T-helper 1 cell treated with Interleukin-12 subunit alpha and Interleukin-12 subunit beta and Interleukin-4 antibody, amounts not matched to agents 30 ng/mL and 1 ng/mL, for 36 hours (primary cell): Measurements from ENCODE around the gene AFF3. TPM values are rescaled to one million over a fixed set of nuclear protein-coding genes. Genes with fewer than 3 reads are reported as not detected.

Source experiments
- intact Hi-C: fragments of 100-400 bp; cut with micrococcal nuclease; formaldehyde crosslinking; loops from one replicate; pipeline ENCODE4 v1.15.1; 2024
- total RNA-seq: library from RNA; stranded (reverse); gene quantifications from 2 replicates; pipeline ENCODE4 v1.2.3, GENCODE V29; 2022

AFF3 gene
- total RNA-seq, 1 donor from 2014 or later, result 1.2 TPM

GRCh38 chr2:100012561-100012960, 129.8 kb downstream of the AFF3 start:
- intact Hi-C loops, result no loop called here

DNA sequence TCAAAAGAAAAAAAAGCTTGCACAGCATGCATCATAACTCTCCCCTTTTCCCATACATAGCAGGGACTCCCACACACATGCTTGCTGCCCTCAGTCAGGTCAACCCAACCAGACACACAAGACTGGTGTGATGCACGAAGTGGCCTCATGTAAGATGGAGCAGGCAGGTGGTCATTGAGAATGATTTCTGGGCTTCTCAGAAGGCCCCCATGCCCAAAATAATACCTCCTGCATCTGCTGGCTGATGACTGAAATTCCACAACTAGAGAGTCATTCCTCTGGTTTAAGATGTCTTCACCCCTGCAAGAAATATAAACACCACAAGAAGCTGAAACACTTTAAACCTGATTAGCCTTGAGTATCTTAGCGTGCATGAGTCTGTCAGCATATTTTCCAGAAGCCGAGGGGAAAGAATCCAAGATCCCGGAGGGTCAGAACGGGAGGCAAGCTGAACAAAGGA, 131.1 kb downstream of the AFF3 start:
- intact Hi-C loops, result no loop called here

- intact Hi-C loops, result no loop called here
These were observed 131.8 kb downstream of the AFF3 start for GRCh38 chr2:100010606-100011005.

DNA sequence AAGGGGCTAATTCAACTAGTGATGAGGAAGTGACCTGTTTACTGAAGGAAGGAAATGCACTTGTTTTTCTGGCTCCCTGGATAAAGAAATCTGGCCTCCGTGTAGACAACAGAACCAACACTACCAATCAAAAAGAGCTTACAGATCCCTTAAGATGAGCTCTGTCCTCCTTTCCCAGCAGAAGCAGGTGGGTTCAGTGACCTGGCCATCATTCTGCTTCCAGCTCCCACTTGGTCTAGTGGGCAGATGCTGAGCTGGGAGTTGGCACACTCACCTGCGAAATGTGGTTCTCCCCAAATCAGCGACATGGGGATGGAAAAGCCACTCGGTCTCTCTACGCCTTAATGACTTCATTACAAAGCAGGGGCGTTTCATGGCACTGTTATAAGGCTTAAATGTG, 132.6 kb downstream of the AFF3 start:
- intact Hi-C loops, result no loop called here

- intact Hi-C loops, result no loop called here
These were observed 133.4 kb downstream of the AFF3 start for GRCh38 chr2:100008956-100009355.

DNA sequence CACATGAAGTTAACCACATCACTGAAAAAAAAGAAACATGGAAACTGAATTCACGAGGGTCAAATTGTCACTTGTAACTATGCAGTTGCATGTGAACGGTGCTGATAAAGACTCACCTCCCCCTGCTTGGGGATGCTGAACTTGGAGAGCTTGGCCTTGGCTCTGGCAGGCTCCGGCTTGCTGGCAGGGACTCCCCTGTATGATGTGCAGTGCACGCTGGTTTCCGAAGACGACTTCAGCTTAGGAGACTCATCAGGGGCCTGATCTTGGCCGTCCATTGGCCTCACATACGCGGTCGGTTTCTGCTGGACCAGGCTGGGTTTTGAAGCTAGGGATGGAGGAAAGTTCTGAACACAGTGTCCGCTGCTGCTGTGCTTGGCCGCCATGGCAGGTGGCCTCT, 135.9 kb downstream of the AFF3 start:
- intact Hi-C loops, result no loop called here

GRCh38 chr2:100004959-100005387, 137.4 kb downstream of the AFF3 start:
- intact Hi-C loops, result no loop called here

DNA sequence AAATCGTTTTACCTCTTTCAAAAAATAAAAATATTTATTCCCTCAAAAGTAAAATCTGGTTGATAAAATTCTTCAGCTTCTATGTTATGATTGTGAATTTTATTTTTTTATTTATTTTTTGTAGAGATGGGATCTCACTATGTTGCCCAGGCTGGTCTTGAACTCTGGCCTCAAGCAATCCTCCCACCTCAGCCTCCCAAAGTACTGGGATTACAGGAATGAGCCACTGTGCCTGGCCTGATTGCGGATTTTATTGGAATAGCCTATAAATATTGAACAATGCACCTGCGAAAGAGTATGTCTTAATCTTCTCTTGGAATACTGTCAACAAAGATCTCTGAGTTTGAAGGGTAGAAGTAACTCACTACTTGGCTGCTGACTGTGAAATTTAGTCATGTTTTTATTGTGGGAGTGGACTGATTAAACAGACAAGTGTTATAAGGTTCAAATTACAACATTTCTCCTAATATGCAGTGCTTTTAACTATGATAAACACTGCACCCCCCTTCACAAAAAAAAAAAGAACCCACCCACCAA, 138.0 kb downstream of the AFF3 start:
- intact Hi-C loops, result no loop called here

DNA sequence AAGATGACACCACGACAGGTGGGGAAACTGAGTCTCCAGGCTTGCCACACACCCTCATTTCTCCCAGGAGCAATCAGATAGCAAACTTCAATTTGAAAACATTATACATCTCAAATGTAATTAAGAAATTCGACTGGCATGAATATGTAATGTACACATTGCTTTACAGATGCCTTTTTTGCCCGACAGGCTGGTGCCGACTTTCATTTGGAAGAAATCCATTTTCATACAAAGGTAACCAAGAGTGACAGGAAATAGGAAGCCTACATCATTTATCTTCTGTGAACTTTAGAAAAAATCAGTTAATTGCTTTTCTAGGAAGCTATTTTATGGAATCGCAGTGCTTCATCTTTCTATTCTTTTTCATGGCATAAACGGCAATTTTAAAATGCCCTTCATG, 140.3 kb downstream of the AFF3 start:
- intact Hi-C loops, result no loop called here

GRCh38 chr2:100000915-100001707, 141.3 kb downstream of the AFF3 start:
- intact Hi-C loops, result no loop called here

GRCh38 chr2:99998651-99999320, 143.6 kb downstream of the AFF3 start:
- intact Hi-C loops, result loop anchor here (2.0 kb wide), 1 partner anchor 20 kb away; no protein-coding TSS in a partner anchor

- intact Hi-C loops, result no loop called here
These were observed 152.5 kb downstream of the AFF3 start for GRCh38 chr2:99989905-99990304.

- intact Hi-C loops, result no loop called here
These were observed 153.8 kb downstream of the AFF3 start for GRCh38 chr2:99988599-99988998.

DNA sequence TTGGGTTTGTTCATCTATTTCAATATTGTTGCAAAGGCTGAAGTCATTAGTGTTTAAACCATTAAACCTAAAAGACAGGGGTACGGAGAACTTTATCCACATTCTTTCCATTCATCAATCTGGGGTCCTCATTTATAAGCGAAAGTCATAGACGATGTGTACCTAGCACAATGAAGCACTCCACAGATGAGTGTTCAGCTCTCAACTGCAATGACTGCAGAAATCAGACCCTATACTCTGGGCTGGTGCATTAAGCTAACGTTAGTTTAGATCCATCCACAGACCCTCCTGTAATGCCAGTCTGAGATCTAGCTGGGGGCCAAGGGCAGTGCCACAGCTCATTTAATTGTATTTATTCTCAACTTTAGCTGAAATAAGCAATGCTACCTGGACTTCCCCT, 155.2 kb downstream of the AFF3 start:
- intact Hi-C loops, result no loop called here

DNA sequence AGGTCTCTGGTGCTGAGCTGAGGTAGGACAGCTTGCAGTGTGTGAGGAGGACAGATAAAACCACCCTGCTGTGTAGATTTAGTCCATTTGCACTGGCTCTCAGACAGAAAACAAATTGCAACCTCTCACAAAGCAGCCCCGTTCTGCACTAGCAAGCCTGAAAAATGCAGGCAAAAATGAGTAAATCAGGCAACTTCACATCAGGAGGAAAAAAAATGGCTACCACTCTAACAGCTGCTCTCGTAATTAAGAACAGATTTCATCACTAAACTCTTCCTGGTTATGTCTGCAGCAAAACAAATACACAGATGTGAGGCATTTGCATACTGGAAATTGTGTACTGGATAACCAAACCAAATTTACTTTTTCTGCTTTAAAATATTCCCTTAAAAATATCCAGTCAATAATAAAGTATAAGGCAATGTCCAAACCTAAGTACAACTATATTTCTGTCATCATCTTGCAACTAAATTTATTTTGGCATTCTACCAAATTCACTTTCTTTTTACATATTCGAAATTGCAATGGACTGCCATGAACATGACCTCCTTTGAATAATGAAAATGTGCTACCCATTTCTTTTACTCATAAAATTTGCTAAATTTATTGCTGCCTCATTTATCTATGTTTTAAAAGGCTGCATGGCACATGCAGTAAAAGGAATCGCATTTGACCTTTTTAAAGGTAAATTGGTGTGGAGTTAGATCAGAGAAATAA, 157.4 kb downstream of the AFF3 start:
- intact Hi-C loops, result no loop called here

GRCh38 chr2:99982744-99983143, 159.6 kb downstream of the AFF3 start:
- intact Hi-C loops, result no loop called here

DNA sequence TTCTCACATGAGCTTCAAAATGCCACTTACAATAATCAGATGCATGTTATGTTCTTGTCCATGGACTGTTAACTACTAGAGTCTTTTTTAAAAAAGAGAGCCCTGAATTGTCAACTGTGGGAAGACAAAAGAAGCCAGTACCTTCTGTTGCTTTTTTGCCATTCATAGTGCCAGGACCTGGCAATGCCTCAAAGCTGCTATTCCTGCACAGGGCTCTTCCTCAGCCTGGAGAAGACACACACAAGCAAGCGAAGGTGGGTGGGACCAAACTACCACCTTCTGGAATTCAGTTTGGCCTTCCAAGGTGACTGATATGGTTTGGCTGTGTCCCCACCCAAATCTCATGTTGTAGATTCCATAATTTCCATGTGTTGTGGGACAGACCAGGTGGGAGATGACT, 160.6 kb downstream of the AFF3 start:
- intact Hi-C loops, result no loop called here

DNA sequence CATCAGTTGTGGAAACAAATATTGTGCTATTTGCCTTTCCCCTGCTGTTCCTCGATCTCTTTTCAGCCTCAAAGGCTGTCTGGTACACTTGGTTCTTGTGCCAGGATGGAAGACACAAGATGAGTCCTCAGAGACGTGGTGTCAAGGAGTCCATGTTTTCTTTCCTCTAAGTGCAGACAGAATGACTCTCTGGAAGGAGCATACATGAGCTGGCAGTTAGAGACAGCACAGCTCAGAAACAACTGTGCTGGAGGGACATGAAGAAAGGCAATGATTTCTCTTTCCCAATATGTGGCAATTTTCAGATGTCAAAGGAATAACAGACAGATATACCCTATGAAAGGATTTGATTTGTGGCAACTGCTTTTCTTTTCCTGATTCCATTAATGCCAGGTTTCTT, 162.2 kb downstream of the AFF3 start:
- intact Hi-C loops, result no loop called here

DNA sequence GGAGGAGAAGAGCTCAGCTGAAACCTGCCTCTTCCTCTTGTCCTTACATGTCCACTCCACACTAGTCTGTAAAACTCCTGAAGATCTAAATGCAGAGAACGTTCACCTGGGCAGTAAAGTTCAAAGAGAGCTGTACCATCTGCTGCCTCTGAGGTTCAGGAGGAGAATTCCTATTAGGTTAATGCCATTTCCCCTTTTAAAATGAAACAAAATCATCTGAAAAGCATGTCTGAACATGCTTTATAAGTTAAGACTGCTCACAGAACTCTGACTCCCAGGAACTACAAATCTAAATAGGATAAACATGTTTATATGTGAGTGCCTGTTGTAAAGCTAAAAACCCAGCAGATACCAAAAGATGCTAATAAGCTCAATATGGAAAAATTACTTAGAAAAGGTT, 164.4 kb downstream of the AFF3 start:
- intact Hi-C loops, result loop anchor here (2.0 kb wide), 1 partner anchor 21 kb away; no protein-coding TSS in a partner anchor

GRCh38 chr2:99975386-99975785, 167.0 kb downstream of the AFF3 start:
- intact Hi-C loops, result no loop called here

DNA sequence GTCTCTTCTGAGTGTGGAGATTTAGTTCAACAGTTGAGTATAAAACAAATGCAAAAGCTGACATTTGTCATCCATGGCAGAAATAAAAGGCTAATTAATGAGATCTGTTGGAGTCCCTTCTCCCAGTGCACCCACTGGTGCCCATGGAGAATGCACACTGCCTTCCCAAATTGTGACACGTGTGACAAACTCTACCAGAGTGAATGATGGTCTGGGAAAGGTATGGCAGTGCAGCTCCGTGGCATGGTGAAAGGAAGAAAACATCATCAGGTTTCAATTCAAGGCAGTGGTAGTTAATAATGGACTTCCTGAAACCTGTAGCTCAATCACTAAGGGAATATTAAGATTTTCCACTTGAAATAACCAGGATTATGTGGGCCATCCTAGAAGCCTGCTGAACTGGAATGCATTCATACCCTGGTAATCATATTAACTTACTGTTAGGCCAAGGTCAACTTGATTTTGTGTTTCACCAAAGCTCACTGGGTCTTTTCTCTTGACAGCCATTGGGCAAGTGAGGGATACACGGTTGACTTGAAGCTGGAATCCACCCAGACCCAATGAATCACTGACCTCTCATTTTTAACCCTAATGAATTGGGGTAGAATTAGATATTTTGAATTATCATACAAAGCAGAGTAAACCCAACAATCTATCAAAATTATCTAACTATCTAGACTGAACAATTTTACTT, 167.6 kb downstream of the AFF3 start:
- intact Hi-C loops, result no loop called here
